Lower lobe of right lung (tissue), 2 donors: ENCODE data around the gene C11orf71. TPM values are rescaled to one million over a fixed set of nuclear protein-coding genes. Genes with fewer than 3 reads are reported as not detected.

Experiments used
- ATAC-seq, 2 donors: fragments of 200-7000 bp; cut with Tn5 transposase; one replicate each; pipeline ENCODE4 v1.9.1; 2020 to 2022; ENCODE audit warnings: mild to moderate bottlenecking in 2 of 2, moderate library complexity in 2 of 2
- DNase-seq: peaks from one replicate; pipeline ENCODE4 v3.0.0-alpha.2; 2020
- H3K27ac ChIP-seq: fragments of 200-600 bp; one replicate; pipeline ENCODE4 v1.8.0; 2022
- H3K27me3 ChIP-seq: fragments of 200-600 bp; one replicate; pipeline ENCODE4 v1.8.0; 2022; ENCODE audit warnings: low read depth
- H3K36me3 ChIP-seq: fragments of 200-600 bp; one replicate; pipeline ENCODE4 v1.8.0; 2022; ENCODE audit warnings: mild to moderate bottlenecking
- H3K4me1 ChIP-seq: fragments of 200-600 bp; one replicate; pipeline ENCODE4 v1.8.0; 2022
- H3K4me3 ChIP-seq: fragments of 200-600 bp; one replicate; pipeline ENCODE4 v1.8.0; 2022; ENCODE audit warnings: mild to moderate bottlenecking
- H3K9me3 ChIP-seq: fragments of 200-600 bp; one replicate; pipeline ENCODE4 v1.8.0; 2022
- intact Hi-C: fragments of 100-400 bp; cut with DNase I; formaldehyde crosslinking; loops from one replicate; pipeline ENCODE4 v1.11.0; 2022
- long read RNA-seq: library from polyadenylated mRNA; unstranded; transcript quantifications from one replicate; pipeline ENCODE4 v2.0.0, GENCODE V29; 2021
- total RNA-seq: library from RNA; stranded (reverse); fragmentation: NEBNext Ultra II Directional; extraction: Animal tissue kit (Norgen Biotek cat#: 25700); gene quantifications from one replicate; pipeline ENCODE4 v1.2.1, GENCODE V29; 2021
- TF ChIP-seq, protein P1 (sequence below): fragments of 200-600 bp; IDR thresholded peaks from one replicate; pipeline ENCODE4 v1.8.0; 2022; ENCODE audit warnings: antibody characterized with exemption, mild to moderate bottlenecking
- donor health status: DM: no; HTN: yes; CAD: no; lungs with severe emphysema.

C11orf71 gene, protein sequence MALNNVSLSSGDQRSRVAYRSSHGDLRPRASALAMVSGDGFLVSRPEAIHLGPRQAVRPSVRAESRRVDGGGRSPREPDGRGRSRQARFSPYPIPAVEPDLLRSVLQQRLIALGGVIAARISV
- total RNA-seq: 8.7 TPM
- long read RNA-seq, transcript C11orf71-202 (1 exons, 1,980 nt): major isoform, 24 of 25 reads
- long read RNA-seq, partial matches to known transcripts: 0 of 25 reads
- long read RNA-seq, other reads (novel, unspliced or antisense): 1 of 25 reads

DNA sequence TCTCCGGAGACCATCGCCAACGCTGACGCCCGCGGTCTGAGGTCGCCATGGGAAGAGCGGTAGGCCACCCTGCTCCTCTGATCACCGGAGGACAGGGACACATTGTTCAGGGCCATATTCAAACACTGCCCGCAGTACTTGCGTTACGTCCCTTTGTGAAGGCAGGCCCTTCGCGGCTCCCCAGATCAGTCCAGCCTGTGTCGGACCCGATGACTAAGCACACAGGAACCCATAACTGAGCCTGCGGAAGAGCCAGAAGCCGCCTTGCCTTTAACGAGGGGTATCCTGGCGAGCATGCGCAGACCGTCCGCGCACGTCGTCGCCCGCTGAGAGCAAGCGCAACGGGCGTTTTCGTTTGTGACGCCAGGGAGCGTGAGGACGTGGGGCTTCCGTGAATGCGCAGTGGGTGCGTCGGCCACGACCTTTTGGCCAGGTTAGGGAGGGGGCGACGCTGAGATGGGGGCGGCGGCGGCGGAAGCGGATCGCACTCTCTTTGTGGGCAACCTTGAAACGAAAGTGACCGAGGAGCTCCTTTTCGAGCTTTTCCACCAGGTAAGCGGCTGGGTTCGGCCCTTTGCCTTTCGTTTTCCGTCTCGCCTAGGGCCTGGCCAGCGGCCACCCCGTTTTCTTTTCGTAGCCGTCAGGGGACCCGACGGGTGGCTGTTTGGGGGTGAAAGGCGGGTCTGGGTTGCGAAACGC lies at the start of gene C11orf71, which contains the start of gene RBM7:
Gene C11orf71, minus strand, starts transcription at position 296 of the 699 bp plus-strand sequence. Its CDS starts 180 bp downstream, at position 116.
Gene RBM7, plus strand, starts transcription at position 451 of the 699 bp plus-strand sequence. Its CDS starts 6 bp downstream, at position 457.
- Histone ChIP-seq H3K27ac (peak within 1 kb of the TSS; percentile 98), H3K4me1 (peaks cover 58% of the 10 kb centered on the region), H3K9me3 (no peaks in the 10 kb centered on the region), H3K36me3 (peaks cover 11% of the 10 kb centered on the region), H3K27me3 (no peaks in the 10 kb centered on the region), H3K4me3 (peak within 1 kb of the TSS; percentile 74)
- TF ChIP-seq, protein P1, sequence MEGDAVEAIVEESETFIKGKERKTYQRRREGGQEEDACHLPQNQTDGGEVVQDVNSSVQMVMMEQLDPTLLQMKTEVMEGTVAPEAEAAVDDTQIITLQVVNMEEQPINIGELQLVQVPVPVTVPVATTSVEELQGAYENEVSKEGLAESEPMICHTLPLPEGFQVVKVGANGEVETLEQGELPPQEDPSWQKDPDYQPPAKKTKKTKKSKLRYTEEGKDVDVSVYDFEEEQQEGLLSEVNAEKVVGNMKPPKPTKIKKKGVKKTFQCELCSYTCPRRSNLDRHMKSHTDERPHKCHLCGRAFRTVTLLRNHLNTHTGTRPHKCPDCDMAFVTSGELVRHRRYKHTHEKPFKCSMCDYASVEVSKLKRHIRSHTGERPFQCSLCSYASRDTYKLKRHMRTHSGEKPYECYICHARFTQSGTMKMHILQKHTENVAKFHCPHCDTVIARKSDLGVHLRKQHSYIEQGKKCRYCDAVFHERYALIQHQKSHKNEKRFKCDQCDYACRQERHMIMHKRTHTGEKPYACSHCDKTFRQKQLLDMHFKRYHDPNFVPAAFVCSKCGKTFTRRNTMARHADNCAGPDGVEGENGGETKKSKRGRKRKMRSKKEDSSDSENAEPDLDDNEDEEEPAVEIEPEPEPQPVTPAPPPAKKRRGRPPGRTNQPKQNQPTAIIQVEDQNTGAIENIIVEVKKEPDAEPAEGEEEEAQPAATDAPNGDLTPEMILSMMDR: peak; percentile 11
- ATAC-seq (peak; percentile 95 to 98), DNase-seq (peak; percentile 99)
- intact Hi-C loops: no loop called here

DNA sequence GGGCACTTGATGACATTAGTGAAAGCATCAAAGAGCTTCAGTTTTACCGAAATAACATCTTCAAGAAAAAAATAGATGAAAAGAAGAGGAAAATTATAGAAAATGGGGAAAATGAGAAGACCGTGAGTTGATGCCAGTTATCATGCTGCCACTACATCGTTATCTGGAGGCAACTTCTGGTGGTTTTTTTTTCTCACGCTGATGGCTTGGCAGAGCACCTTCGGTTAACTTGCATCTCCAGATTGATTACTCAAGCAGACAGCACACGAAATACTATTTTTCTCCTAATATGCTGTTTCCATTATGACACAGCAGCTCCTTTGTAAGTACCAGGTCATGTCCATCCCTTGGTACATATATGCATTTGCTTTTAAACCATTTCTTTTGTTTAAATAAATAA lies 49.5 kb upstream of the C11orf71 start:
- TF ChIP-seq, protein P1: no peak
- intact Hi-C loops: no loop called here
- H3K27me3 ChIP-seq: no peaks in the 10 kb centered on the region
- no peak for DNase-seq
- H3K9me3 ChIP-seq: no peaks in the 10 kb centered on the region
- H3K36me3 ChIP-seq: peaks cover 53% of the 10 kb centered on the region
- ATAC-seq: no peak
- no peak overlapping the region for H3K4me3 ChIP-seq
- no peaks in the 10 kb centered on the region for H3K4me1 ChIP-seq
- no peak overlapping the region for H3K27ac ChIP-seq

DNA sequence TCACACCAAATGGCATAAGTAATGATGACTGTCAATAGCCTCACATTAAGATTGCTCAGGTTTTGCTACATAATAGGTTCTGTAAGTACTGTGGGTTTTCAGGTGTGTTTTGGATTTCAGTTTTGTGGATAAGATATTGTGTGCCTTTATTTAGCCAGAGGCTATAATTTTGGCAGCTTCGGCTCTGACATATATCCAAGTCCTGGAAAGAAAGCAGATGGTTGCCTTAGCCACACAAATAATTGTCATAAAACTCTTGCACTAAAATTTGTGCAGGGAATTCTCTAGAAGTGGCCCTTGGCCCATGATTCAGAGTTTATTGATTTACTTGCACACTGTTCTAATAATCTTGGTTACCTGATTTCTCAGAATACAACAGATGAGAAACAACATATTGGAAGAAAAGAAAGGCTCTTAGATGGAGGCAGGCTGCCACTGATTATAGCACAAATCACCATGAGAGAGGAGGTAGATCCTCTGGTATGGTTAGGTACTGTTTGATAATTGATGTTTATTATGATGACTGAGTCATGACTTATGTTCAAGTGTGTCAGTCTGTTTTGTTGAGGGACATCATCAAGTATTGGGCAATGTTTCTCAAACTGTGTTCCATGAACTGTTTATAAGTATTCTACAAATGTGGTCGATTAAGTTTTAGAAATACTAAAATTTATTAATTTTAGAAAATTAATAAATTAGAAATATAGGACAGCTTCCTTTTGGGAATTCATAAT lies 48.6 kb upstream of the C11orf71 start:
- Histone ChIP-seq H3K27me3 (no peaks in the 10 kb centered on the region), H3K4me1 (no peaks in the 10 kb centered on the region), H3K36me3 (peaks cover 60% of the 10 kb centered on the region), H3K4me3 (no peak overlapping the region), H3K9me3 (no peaks in the 10 kb centered on the region), H3K27ac (no peak overlapping the region)
- TF ChIP-seq, protein P1: no peak
- DNase-seq (no peak), ATAC-seq (no peak)
- intact Hi-C loops: no loop called here

DNA sequence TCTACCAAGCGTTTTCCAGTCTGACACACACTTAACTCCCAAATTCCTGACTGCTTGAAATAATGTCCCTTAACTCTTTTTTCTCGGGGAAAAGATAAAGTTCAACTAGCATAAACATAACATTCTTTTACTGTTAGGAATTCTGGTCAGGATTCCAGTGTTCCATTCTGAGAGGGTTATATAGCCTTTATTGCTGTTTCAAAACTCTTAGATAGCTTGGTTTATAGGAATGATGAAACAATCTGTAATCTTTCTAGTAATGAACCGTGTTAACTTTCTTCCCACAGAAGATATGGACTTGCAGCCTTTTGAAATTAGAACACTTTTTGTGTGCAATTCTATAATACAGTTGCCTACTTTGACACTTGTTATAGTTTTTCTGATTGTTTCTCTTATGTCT lies 47.6 kb upstream of the C11orf71 start:
- intact Hi-C loops: no loop called here
- Histone ChIP-seq H3K27me3 (no peaks in the 10 kb centered on the region), H3K27ac (no peak overlapping the region), H3K9me3 (no peaks in the 10 kb centered on the region), H3K4me3 (no peak overlapping the region), H3K4me1 (no peaks in the 10 kb centered on the region), H3K36me3 (peaks cover 60% of the 10 kb centered on the region)
- DNase-seq (no peak), ATAC-seq (no peak)
- TF ChIP-seq, protein P1: no peak

DNA sequence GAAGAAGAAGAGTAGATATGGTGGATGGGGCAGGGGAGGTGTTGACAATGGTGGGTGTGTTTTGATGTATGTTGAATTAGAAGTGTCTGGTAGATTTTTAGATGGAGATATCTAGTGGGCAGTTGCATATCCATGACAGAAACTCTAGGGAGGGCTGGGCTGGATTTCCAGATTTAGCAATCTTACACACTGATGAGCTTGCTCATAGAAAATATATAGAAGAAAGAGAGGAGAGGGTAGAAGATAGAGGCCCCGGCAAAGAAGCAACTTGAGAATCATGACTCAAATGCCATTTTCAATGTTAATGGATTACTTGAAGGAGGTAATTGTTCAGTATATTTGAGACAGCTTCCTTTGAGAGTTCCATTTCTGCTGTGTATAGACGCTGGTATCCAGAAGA lies 47.1 kb upstream of the C11orf71 start:
- intact Hi-C loops: no loop called here
- H3K36me3 ChIP-seq: peaks cover 60% of the 10 kb centered on the region
- DNase-seq: no peak
- H3K27ac ChIP-seq: no peak overlapping the region
- ATAC-seq: no peak
- H3K4me1 ChIP-seq: no peaks in the 10 kb centered on the region
- H3K9me3 ChIP-seq: no peaks in the 10 kb centered on the region
- no peak overlapping the region for H3K4me3 ChIP-seq
- TF ChIP-seq, protein P1: no peak
- no peaks in the 10 kb centered on the region for H3K27me3 ChIP-seq
